Endometrial microvascular endothelial cells (primary cell): Measurements from ENCODE around the gene MGMT. TPM values are rescaled to one million over a fixed set of nuclear protein-coding genes. Genes with fewer than 3 reads are reported as not detected.

ENCODE experiments used
- in situ Hi-C: cut with HindIII; loops from 2 replicates; pipeline ENCODE4 v1.10.0; 2017; ENCODE audit warnings: low sequenced_read_pairs, low pct_unique_long_range_greater_than_20kb; ENCODE audit errors: inconsistent ontology term
- total RNA-seq: library from RNA; depleted of rRNA; stranded (reverse); fragments of >200 nt; gene quantifications from one replicate; pipeline ENCODE4 v1.2.3, GENCODE V29; 2015; ENCODE audit errors: inconsistent ontology term

The MGMT gene
- total RNA-seq, 1 donor from 2014 or later, result 2.0 TPM

DNA sequence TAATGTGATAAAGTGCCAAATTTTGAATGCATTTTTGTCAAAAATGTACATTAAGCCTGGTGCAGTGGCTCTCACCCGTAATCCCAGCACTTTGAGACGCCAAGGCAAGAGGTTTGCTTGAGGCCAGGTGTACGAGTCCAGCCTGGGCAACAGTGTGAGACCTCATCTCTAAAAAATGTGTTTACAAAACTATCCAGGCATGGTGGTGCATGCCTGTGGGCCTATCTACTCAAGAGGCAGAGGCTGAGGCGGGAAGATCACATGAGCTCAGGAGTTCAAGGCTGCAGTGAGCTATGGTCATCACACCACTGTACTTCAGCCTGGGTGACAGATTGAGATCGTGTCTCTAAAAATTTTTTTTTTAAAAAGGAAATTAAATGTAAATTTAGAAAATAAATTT is 18.5 kb upstream of the MGMT start:
- in situ Hi-C loops, result no loop called here

DNA sequence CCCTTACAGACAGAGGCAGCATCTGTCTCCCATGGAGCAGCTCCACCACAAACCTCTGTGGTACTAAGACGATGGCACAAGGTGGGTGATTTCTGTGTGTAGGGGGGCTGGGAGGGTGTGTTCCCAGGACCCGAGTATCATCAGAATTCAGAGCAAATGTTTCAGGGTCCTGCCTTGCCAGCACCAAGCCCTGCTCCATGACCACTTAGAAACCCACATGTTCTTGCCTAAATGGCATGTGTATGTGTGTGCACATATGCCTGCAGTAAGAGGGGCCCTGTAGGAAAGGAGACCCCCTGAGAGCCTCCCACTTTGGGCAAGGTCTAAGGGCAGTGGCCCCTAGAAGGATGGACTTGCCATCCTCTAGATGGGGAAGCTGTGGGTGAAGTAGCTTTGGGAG is 17.1 kb upstream of the MGMT start:
- in situ Hi-C loops, result no loop called here

DNA sequence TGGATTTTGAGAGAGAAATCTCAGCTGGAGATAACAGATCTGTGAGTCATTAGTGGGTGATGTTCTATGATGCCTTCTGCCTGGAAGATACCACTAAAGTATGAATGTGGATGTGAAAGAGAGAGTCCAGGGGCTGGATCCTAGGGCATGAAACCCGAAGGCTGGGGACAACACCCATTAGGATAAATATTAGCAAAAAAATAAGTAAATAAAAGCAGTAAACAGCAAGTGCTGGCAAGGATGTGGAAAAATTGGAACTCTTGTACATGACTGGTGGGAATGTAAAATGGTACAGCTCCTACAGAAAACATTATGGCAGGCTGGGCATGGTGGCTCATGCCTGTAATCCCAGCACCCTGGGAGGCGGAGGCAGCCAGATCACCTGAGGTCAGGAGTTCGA is 16.6 kb upstream of the MGMT start:
- in situ Hi-C loops, result no loop called here

DNA sequence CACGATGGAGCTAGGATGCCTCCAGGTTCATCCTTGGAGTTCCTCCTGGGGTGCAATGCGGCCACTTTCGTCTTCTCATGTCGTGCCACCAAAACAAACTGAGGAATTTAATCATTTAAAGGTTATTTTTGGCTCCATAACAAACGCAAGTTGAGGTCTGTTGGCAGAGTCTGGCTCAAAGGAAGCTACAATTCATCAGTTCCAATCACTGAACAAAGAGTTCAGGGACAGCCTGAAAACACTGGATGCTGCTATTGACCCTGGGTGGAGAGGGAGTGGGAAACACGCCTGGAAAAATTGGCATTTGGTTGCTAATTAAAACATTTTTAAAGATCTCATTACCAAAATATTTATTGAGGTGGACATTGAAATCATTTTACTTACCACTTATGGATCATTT is 11.4 kb upstream of the MGMT start:
- in situ Hi-C loops, result no loop called here

DNA sequence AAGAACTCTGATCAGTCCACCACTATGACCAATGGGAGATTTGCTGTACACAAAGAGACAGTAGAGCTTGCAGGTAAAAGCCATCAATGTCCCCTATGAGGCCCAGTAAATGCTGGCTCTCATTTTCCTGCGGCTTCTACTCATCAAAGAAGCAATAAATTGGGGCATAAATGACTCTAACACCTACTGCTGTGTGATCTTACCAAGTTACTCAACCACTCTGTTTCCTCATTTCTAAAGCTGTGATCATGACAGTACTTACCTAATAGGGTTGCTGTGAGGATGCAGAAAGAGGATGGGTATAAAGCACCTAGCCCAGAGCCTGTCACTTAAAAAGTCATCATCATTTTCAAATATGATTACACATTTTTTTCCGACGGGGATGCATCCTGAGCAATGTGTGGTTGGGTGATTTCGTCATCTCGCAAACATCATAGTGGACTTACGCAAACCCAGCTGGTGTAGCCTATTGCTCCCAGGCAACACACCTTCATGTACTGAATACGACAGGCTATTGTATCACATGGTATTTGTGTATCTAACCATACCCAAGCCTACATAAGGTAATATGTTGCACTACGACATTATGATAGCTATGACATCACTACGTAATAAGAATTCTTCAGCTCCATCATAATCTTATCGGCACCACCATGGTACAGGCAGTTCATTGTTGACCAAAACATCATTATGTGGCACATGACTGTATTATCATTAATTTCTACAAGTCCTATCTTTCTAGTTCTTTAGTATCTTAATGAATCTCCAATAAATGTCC is 7.1 kb upstream of the MGMT start:
- in situ Hi-C loops, result no loop called here

DNA sequence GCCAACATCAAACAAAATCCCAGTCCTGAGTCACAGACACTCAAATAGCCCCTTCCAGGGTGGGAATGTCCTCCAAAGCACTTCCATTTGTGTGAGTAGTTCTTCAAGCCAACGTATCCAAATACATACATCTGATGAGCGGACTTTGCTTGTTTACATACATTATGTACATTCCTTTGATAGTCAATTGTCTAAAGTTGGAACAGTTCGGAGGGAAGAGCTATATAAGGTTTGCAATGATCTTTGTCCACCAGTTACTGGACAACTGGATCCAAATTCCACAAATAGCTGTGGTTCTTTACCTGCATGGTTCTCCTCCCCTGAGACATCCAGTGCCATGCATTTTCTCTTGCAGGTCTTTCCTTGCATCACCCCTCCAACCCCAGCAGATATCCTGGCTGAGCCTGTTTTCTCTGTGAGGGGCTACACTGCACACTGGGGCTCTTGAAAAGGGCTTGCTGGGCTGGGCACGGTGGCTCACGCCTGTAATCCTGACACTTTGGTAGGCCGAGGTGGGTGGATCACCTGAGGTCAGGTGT is 4.7 kb upstream of the MGMT start:
- in situ Hi-C loops, result no loop called here

DNA sequence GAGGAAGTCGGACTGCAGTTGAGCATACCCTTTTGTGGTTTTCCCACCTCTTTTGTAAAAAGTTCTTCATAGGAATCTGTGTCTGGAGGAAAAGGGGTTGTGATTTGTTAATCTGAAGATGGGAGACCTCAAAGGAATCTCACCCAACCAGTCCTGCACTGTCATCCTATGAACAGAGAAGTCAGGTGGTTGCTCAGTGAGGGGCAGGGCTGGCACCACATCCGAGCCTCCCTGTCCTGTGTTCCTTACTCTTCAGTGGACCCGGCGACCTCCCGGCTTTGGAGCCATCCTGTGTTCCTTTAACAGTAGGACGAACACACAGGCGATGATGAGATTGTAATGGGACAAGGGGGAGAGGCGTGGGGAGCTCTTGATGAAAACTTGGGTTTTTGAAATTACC is 2.8 kb upstream of the MGMT start:
- in situ Hi-C loops, result no loop called here

DNA sequence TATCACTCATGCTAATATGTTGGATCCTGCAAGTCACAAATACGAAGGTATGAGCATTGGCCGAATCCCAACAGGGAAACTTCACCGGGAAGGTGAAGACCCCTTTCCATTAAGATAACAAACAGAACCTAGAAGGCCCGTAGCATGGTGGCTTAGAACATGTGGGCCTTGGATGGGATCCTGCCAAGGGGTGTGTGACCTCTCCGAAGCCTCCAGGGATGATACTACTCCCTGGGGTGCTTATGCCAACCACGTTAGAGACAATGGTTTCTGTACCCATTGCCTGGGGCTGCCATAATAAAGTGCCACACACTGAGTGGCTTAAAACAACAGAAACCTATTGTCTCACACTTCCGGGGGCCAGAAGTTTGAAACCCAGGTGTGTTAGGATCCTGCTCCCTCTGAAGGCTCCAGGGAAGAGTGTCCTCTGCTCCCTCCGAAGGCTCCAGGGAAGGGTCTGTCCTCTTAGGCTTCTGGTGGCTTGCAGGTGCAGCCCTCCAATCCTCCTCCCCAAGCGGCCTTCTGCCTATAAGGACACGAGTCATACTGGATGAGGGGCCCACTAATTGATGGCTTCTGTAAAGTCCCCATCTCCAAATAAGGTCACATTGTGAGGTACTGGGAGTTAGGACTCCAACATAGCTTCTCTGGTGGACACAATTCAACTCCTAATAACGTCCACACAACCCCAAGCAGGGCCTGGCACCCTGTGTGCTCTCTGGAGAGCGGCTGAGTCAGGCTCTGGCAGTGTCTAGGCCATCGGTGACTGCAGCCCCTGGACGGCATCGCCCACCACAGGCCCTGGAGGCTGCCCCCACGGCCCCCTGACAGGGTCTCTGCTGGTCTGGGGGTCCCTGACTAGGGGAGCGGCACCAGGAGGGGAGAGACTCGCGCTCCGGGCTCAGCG is 992 bp upstream of the MGMT start:
- in situ Hi-C loops, result no loop called here

DNA sequence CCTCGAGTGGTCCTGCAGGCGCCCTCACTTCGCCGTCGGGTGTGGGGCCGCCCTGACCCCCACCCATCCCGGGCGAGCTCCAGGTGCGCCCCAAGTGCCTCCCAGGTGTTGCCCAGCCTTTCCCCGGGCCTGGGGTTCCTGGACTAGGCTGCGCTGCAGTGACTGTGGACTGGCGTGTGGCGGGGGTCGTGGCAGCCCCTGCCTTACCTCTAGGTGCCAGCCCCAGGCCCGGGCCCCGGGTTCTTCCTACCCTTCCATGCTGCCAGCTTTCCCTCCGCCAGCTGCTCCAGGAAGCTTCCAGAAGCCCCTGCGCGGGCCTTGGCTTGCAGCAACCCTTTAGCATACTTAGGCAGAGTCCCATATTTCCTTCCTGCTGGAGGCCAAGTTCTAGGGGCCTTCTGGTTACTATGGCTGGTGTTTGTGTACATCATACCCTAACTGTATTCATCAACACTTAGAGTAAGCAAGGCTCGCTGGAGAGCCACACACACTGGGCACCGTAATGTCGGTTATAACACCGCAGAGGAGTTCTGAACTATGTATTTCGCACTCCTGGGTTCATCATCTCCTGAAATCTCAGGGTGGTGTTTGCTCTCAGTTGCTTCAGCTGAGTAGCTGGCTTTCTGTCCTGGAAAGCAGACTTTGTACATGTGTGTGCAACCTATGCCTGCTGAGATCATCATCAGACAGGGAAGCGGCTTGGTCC is 471 bp downstream of the MGMT start:
- in situ Hi-C loops, result no loop called here

DNA sequence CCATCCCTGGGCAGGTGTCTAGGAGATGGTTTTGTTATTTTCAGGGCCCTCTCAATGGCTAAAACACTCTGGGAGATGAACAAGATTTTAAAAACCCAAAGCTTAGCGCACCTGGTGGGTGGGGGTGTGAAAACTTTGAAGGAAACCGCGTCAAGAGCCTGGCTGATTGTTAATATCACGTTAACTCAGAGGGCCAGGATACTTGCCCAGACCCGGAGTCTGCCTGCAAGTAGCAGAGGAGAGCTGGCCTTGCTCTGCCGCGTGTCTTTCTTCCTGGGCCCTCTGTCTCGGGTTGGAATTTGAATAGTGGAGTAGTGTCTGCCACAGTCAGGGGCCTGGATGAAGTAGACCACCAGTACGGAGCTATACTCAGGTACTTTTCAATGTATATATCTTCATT is 1.1 kb downstream of the MGMT start:
- in situ Hi-C loops, result no loop called here

DNA sequence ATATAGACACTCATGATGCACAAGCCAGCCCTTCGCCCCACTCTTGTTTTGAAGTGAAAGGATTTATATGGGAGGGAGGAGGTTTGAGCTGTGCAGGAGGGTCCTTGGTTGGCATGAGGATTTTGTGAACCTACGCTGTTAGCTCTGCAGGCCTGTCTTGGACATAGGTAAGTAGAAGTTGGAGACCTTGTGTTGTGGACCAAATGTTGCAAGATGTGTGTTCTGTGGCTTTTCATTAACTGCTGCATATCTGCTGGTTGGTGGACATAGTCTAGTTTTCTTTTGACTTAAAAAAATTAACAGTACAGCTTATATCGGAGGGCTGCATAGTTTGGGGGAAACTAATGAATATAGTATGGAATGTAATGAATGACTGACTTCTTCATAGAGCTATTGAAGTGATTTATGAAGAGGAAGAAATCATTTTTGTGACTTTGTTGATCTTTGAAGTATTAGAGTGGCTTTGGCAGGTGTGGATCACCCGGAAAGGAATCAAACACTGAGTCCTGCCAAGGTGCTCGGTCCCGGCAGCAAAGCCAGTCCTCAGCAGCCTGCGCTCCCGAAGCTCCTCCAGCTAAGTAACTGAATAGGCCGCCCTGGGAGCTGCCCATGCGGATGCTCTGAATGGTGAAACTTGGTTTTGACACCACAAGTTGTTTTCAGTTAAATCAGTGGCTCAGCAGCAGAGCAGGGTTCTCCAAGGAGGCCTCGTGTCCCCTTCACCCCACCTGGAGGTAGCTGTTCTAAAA is 3.2 kb downstream of the MGMT start:
- in situ Hi-C loops, result no loop called here

DNA sequence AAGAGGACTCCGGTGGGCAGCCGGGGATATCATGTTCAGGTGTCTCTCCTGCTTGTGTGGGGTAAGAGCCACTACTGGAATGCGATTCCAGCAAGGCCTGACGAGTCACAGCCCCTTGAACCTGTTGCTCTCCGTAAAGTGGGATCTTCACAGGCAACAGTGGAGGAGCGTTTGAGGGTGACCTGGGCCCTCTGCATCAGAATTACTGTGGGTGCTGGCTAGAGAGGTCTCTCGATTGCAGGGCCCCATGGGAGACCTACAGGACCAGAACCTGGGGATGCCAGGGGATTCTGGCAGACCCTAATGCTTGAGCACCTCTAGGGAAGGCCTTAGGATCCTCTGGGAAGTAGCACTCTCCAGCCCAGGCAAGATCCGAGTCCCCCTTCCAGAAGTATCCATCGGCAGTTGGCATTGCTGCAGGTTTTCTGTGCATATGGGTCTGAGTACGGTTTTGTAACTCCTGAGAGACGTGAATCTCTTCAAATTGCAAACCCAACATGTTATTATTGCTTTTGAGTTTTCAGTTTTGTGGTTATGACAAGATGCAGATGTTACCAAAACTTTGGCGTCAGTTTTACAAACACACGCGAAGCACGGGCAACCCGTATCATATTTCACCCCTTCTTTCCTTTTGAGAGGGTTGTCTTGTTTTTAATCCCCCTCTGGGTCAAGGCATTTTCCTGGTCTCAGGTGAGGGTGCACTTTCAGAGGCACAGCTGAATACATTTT is 4.6 kb downstream of the MGMT start:
- in situ Hi-C loops, result no loop called here

DNA sequence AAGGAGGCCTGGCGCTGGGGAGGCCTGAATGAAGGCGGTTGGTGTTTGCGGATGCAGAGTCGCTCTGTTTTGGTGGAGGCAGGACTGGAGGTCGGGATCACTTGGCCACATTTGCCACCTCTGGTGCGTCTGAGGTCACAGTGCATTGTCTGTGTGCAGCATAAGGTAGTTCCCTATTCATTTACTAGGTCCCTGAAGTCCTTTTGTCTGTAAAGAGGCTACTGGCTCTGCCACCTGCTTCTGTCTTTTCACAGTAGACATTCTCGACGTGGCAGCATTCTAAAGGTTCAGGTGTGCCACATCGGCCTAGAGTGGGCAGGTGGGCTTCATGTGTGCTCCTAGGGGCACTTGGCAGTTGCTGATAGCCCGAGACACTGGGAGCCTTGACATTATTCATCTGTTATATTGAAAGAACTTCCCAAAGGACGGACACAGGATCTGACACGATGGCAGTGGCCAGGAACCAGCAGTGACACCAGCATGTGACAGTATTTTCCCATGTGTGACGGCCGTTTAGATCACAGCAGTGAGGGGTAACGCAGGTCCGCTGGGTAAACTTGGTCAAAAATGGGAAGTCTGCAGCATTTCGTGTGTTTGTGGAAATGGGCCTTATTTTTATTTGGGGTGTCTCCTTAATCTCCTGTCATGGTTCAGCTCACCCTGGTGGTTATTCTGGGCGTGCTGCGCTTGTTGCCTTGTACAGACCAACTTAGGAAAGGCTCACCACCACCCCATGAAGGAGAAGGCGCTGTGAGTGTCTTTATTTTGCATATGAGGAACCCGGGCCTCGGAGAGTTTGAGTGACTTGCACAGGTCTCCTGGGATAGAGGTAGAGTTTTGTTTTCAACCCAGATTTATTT is 5.9 kb downstream of the MGMT start:
- in situ Hi-C loops, result no loop called here

DNA sequence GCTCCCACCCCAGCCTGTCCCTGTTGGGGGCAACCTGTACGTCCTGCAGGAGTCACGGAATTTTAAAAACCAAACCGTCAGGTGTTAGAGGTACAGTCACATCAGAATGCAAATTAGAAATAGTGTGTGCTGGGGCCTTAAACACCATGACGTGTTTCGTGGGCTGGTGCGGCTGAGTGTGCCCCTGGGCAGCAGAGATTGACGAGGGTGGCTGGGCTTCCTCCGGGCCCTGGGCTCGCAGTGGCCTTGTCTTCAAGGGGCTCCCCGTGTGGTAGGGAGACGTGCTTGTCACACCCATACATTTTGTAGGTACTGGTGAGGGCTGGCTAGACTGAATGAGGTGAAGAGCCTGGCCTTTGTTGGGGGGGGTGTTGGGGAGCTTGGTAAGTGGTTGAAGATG is 7.6 kb downstream of the MGMT start:
- in situ Hi-C loops, result no loop called here

DNA sequence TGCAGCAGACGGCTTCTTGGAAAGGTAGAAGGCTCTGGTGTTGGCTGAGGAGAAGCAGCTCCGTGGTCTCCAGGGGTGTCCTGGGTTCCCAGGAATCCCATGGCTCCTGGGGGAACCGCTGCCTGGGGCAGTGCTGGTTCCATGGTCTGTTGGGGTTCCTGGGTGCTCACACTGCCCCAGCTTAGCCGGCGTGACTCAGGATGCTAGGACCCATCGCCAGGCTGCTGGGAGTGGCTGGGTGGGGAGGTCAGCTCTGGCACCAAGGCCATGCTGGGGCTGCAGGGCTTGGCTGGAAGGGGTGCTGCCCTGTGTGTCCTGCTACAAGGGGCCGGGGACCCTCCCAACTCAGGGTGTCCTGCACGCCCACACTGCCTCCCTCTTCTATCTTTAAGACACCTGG is 9.4 kb downstream of the MGMT start:
- in situ Hi-C loops, result no loop called here

DNA sequence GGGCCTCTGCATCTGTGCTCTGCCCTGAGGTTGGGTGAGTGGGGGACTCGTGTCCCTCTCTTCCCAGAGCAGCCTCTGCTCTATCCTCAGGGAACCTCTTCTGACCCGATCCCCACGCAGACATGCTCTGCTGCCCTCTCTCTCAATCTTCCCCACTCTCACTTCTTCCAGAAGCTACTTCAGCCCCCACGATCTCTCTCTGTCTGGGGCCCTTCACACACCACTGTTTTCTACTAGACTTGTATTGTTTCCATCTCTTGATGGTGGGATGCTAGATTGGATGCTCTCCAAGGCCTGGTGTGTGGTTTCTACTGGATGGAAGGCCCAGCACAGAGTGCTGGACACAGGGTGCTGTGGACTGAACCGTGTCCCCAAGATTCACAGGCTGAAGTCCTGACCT is 10.0 kb downstream of the MGMT start:
- in situ Hi-C loops, result no loop called here

DNA sequence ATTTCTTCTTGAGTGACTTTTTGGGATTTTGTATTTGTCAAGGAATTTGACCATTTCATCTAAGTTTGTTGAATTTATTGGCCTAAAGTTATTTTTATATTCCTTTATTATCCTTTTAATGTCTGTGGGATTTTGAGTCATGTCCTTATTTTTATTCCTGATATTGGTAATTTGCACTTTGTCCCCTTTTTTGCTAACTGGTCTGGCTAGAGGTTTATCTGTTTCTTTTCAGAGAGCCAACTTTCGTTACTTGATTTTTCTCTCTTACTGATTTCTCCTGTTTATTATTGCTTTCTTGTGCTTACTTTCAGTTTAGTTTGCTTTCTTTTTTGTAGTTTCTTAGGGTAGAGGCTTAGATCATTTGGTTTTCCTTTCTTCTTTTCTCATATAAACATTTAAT is 14.6 kb downstream of the MGMT start:
- in situ Hi-C loops, result no loop called here
